Measurements from ENCODE around the gene ATG16L1.

DNA sequence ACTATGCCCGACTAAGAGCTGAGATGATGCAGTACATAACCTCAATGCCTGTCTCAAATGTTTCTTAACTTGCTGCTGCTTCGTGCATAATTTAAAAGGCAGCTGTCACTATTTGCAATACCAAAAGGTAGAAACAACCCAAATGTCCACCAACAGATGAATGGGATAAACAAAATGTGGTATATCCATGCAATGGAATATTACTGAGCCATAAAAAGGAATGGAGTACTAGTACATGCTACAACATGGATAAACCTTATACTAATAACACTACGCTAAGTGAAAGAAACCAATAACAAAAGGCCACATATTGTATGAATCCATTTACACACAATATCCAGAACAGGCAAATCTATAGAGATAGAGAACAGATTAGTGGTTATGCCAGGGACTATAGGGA, 89.8 kb downstream of the ATG16L1 start:
- no peak for TF ChIP-seq EZH2 (IDR thresholded peaks at IDR 0.05)
- no peak for TF ChIP-seq POLR2AphosphoS5 (IDR thresholded peaks at IDR 0.05; ENCODE audit: borderline replicate concordance, low read depth, low read length)
- no peak for TF ChIP-seq FOXP2 (optimal IDR thresholded peaks at IDR 0.05; ENCODE audit: control extremely low read depth, extremely low read length, insufficient read depth)

Measured in SK-N-MC (cell line).